GF-D8 (cell line): ENCODE measurements around the gene SETD6.

ENCODE experiments used
- DNase-seq: peaks from one replicate; lab custom pipeline; 2025; lab: John Stamatoyannopoulos, UW

The SETD6 gene

GRCh38 chr16:58508671-58509251 lies 6.6 kb upstream of the SETD6 start:
- no peak for DNase-seq

GRCh38 chr16:58509256-58510096 lies 5.8 kb upstream of the SETD6 start:
- no peak for DNase-seq

DNA sequence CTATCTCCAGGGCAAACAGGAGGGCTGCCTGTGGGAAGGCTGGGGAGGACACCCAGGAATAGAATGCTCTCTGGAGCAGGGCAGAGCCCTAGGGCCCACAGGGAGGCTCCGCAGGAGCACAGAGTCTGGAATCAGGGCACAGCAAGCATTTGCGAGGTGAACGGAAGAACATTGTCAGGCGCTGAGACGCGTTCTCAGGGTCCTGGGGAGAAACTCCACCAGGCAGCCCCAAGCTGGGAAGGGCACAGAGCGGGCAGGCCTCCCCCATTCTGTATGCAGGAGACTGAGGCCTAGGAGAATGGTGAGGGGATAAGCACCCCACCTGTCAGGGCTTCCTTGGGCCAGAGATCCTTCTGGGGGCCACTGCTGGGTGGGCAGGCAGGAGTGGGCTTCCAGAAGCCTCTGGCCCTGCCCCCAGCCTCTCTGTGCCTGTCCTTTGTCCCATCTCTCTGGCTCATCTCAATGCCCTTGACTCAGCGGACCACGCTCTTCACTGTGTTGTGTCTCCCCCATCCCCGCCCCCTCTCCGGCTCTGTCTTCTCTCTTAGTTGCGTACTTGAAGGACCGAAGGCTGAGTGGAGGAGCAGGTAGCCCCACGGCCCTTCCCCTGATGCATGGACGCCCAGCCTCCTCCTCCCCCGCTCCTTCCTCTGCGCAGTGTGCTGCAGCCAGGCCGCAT lies 5.1 kb upstream of the SETD6 start:
- no peak for DNase-seq

GRCh38 chr16:58510776-58511628 lies 4.3 kb upstream of the SETD6 start:
- DNase-seq = no peak

DNA sequence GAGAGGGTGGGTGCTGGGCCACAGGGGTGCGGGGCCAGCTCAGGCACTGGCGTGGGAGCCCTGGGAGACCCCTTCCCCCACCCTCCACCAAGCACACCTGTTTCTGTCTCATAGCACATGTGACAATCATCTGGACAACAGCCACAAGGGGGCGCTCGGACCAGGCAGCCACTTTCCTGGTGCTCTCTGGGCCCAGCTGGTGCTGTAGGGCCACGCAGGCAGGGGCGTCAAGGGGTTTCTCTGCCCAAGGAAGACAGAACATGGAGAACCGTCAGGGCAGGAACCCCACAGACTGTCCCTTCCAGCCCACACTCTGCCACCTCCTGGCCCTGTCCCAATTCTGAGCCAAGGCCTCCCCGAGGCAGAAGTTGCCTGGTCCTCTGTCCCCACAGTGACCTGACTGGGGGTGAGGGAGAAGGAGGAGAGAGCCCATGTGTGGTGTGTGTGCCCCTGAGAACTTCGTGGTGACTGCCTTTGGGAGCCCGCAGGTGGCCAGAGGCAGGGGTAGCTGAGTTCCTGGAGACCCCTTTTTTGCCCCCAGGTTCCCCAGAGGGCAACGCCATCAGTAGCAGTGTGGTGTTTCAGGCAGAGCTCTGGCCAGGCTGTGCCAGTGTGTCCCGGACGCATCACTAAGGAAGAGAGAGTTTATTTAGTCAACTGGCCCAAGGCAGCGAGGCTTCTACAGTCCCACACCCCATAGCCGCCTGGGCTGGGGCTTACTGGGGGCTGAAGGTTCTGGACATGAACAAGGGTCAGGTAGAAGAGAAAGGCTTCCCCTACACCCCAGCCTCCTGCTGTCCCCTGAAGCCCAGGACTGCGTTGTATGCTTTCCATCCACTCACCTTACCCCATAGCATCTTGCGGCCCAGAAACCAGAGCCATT lies 3.1 kb upstream of the SETD6 start:
- DNase-seq = no peak

DNA sequence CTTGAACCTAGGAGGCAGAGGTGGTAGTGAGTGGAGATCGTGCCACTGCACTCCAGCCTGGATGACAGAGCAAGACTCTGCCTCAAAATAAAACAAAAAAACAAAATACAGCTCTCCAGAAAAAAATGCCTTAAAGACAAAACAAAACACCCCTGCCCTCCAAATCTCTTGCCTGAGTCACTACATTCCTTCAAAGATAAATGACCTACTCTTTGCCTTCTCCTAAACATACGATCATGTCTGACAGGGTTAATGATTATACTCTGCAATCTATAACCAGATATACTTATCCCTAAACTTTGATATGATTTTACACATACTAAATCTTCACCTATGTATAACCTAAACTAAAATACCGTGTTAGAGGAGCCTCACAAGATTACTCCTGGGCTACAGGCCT lies 1.4 kb upstream of the SETD6 start:
- no peak for DNase-seq

- DNase-seq = no peak
Measured at GRCh38 chr16:58515871-58516767, 802 bp downstream of the SETD6 start.

DNA sequence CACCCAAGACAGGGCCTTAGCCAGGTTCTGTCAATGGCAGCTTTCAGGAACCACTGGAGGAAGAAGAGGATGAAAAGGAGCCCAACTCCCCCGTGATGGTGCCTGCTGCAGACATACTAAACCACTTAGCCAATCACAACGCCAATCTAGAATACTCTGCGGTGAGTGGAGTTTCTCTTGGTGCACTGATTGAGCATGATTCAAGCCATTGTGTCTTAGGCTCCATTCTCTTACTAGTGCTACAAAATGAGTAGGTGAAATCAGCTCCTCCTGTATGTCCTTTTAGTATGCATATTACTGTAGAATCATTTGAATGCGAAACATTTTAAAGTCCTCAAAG lies 1.4 kb downstream of the SETD6 start:
- DNase-seq = no peak

GRCh38 chr16:58518083-58518979 lies 3.0 kb downstream of the SETD6 start:
- no peak for DNase-seq

GRCh38 chr16:58518980-58519368 lies 3.7 kb downstream of the SETD6 start:
- DNase-seq = no peak

GRCh38 chr16:58519707-58520106 lies 4.4 kb downstream of the SETD6 start:
- no peak for DNase-seq

- no peak for DNase-seq
Measured at GRCh38 chr16:58530179-58530578, 14.9 kb downstream of the SETD6 start.

DNA sequence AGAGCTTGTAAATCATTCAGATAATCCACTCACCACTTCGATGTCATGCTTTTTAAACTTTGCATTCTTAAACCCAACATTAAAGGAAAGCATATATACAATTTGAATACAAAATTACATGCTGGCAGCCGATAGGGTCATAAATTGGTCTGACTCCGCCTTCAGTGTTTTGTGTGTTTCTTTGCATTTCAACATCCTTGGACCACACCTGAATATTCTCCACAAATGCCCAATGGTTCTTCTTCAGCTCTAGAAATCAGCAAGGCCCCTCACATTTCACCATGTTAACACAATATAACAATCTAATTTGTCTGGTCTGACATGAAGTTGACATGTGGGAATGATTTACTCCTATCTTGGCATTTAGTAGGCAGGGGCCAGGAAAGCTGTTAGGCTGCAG lies 17.1 kb downstream of the SETD6 start:
- DNase-seq = no peak

- DNase-seq = no peak
Measured at GRCh38 chr16:58533751-58534470, 18.6 kb downstream of the SETD6 start.

DNA sequence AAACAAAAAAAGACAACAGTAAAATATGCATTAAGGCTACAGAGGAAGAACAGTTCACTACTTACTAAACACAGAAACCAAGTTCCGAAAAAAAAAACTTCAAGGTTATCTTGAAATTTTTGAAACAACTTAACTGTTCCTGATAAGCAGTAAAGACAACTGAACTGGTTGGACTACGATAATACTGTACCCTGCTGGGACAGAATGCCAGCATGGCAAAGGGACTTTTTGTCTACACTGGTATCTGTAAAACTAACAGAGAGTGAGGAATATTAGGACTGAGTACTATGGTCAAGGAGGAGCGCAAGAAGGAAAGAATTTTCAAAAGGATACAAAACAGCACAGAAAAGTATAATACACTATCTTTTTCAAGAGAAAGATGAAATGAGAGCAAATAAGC lies 19.8 kb downstream of the SETD6 start:
- no peak for DNase-seq

- DNase-seq = no peak
Measured at GRCh38 chr16:58536278-58536677, 21.0 kb downstream of the SETD6 start.

GRCh38 chr16:58537124-58537906 lies 22.0 kb downstream of the SETD6 start:
- DNase-seq = no peak

GRCh38 chr16:58541711-58542110 lies 26.4 kb downstream of the SETD6 start:
- DNase-seq = no peak
